Activated CD4-positive, alpha-beta T cell treated with anti-CD3 and anti-CD28 coated beads, Interleukin-10, Interleukin-2, amounts not matched to agents 100 ng/mL and 50 ng/mL, durations not matched to agents 16 hours and 8 hours (primary cell): ENCODE data around the gene KIF6.

Experiments used
- DNase-seq: peaks from one replicate; pipeline ENCODE4 v3.0.0-alpha.2; 2020

The KIF6 gene

DNA sequence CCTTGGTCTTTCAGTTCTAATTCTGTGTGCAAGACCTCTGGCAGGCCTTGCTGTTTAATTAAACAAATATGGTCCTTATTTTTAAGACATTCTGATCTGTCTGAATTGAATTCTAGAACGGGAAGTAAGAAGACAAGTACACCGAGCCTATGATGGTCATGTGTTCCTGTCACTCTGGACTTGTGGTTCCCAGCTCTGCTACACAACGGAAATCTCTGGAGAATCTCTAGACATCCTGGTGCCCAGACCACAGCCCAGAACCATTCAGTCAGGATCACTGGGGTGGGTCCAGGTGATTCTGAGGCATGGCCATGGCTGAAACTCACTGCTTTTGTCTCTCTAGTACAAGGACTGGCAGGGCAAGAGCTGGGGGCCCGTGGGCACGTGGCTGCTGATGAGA lies 386.8 kb downstream of the KIF6 start:
- no peak for DNase-seq

DNA sequence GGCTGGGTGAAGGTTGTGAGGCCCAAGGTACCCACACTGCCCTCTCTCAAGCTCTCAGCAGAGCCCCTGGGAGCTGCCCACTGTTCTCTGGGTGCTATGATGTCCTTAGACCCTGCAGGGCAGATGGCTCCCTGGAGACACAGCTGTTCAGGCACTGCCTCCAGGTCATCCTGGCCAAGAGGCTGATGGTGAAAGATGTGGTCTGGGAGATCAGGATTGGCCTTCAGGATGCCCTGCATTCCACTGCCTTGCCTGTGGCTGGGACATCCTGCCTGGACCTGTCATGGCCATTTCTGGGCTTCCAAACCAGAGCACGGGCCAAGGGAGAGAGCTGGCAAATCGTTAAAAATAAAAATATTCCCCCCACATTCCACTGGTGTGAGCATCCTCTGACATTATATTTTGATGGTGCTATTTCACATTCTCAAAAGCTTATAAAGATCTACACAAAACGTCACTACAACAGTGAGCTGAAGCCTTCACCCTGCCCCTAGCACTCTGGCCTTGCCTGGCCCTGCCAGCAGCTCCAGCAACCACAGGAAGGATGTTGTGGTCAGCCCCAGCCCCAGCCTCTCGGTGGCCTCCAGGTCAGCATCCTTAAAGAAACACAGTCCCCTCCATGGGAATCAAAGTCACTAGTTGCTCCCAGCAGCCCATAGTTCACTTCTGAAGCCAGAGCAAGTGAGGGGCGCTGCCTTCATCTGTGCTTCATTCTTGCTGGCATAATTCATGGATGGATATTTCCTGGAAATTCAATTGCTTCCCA lies 389.2 kb downstream of the KIF6 start:
- peak; percentile 38 for DNase-seq

GRCh38 chr6:39333644-39334438 lies 391.4 kb downstream of the KIF6 start:
- no peak for DNase-seq

DNA sequence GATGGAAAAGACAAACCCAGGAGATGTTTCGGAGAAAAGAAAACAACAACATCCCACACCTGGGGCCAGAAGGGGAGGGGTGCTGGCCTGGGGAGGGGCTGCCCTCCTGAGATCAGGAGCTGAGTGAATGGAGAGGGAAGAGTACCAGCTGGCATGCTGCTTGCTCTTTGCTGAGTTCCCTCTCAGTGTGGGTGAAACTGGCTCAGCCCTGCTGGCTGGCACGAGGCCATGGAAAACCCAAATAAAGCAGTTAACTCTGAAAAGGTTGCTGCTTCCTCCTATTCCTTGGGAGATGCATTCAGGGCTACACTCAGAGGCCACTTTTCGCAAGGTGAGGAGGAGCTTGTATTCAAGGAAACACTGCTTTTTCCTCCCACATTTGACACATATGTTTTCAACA lies 394.7 kb downstream of the KIF6 start:
- no peak for DNase-seq

- DNase-seq = no peak
These were observed 395.2 kb downstream of the KIF6 start for GRCh38 chr6:39330057-39330456.

- DNase-seq = no peak
These were observed 397.1 kb downstream of the KIF6 start for GRCh38 chr6:39328066-39328465.

DNA sequence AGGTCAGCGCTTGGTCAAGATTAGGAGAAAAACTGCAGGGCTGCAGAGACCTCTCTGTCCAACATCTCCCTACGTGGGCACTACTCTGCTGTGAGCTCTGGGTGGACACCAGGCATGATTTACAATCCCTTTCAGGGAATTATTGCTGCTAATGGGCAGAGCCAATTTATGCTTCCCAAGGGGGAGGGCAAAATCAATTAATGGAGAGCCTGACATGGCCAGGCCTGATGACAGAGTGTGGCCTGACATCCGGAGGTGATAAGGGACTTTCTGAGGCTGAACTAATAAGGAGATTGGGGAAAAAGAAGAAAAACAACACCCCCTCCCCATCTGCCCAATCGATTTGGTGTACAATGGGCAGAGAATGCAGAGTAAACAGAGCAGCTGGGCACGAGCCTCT lies 397.7 kb downstream of the KIF6 start:
- DNase-seq = no peak

DNA sequence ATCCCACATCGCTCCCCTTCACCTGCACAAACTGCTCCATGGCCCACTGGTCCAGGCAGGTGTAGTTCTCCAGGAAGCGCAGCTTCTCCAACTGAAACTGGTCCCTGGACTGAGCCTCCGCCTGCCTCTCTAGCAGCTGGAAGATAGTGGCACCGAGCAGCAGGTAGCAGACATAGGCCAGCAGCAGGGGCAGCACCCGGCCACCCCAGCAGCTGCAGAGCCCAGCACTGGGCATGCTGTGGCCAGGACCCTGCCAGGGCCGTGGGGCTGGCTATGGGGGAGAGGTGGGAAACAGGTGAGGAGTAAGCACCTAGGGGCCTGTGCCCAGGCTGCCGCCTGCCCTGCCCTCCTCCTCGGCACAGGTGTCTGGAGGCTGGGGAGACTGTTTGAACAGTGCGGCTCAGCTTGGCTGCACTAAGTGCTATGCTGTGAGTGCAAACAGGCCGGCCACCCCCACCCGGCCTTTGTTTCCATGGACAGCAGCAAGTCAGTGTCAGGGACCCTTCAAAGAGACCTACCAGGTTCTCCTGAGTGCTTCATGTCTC lies 402.8 kb downstream of the KIF6 start, which contains the start of gene KCNK16:
Gene KCNK16 (minus strand): TSS at position 397 of the 545 bp plus-strand sequence. CDS start 162 bp downstream, at position 235.
- no peak for DNase-seq

DNA sequence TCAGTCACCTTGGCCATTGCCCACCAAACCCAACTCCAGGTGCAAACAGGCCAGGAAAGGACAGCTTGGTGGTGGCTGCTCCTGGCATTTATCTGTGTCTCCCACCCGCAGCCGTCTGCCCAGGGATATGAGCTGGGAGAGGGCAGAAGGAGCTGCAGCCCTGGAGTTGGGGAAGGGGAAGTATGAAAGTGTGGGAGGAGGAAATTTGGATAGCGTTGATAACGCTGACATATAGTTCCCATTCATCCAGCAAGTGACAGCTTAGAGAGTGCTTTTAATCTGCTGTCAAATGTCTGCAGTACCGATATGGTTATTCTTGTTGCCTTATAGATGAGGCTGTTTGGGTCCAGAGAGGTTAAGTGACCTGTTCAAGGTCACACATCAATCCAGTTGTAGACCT lies 403.4 kb downstream of the KIF6 start:
- no peak for DNase-seq

GRCh38 chr6:39320363-39320984 lies 404.7 kb downstream of the KIF6 start:
- no peak for DNase-seq

GRCh38 chr6:39319621-39320362 lies 405.4 kb downstream of the KIF6 start:
- no peak for DNase-seq

- no peak for DNase-seq
These were observed 408.0 kb downstream of the KIF6 start for GRCh38 chr6:39317256-39317655.

DNA sequence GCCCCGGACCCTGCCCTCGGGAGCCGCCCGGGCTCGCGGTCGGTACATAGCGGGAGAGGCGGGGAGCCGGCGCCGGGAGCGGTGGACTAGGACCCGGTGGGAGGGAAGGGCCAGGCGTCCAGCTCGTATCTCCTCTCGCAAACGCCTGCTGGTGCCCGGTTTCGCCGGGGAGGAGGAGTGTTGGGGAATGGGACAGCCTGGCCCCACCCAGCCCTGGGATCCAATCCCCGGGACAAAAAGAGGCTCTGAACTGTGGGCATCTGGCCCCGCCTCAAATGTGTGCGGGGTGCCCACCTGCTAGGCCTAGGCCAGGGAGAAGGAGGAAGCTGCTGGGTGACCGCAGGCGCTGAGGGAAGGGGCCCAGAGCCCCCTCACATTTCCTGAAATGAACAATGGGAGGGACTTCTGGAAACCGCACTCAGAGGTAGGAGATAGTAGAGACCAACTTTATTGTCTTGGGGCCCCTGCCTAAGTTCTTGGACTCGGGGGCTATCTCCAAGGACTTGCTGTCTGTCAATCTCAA lies 410.9 kb downstream of the KIF6 start, which contains the start of gene KCNK17:
Gene KCNK17 (minus strand): TSS at position 147 of the 523 bp plus-strand sequence. CDS start 99 bp downstream, at position 48.
- DNase-seq = no peak

DNA sequence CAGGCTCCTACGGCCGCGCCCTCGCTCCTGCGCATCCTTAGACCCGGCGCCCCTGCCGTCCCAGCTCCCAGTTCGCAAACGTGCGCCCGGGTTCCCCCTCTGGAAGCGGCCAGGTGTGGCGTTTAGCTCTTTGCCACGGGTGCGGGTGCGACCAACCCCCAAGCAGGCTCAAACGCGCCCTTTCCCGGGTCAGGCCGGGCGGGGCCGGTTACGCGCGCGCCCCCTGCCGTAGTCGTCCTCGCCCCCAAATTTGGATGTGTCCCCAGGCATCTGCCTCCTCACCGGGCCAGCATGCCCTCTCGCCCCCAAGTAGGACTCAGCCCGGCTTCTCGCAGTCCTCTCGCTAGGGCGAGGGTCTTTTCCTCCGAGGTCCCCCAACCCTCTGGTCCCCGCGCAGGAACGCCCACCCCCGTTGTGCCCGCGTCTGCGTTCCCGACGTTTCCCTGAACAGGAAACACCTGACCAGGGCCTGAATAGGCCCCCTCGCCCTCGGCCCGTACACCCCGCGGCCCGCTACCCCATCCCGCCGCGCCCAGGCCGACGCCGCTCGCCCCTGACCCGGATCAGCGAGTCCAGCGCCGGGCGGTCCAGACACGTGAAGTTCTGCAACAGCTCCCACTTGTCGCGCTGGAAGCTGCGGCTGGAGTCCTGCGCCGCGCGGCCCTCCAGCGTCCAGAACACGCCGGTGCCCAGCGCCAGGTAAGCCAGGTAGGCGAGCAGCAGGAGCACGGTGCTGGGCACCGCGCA lies 411.5 kb downstream of the KIF6 start:
- DNase-seq = no peak

DNA sequence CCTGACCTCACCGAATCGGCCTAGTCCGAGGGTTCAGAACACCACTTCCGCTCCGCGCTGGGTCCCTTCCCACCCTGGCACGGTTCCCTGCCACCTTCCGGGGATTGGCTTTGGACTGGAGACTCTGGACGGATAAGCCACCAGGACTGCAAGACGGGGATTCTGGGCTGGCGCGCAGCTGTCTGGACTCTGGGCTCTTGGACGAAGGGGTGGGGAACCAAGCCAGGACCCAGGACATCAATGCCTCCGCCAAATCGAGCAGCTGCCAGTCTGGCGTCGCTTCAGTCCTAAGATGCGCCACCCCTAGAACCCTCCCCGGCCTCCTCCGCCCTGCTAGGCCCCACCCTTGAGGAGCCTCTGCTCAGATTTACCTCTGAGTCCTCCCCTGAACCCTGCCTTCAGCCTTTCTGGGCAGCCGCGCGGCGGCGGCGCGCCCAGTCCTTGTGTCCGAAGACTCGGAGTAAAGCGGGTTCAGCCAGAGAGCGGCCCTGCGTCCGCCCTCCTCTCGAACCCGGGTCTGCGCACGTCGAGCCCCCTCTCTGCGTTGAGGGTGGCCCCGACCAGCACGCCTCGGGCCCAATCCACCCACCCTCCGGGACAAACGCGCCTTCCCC lies 412.2 kb downstream of the KIF6 start:
- no peak for DNase-seq

DNA sequence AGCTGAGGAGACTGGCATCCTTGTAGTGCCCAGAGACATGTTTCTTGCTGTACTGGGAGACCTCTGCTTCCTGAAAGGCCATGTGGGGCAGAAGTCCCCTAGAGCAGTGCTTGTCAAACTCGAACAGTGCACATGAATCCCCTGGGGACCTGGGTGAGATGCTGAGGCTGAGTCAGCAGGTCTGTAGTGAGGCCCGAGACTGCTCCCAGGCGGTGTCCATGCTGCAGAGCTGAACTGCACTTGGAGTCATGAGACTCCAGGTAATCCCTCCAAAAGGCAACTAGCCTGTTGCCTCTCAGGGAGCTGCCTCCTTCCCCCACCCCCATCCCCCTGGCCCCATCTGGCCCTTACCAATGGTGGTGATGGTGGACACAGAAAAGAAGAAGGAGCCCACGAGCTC lies 414.7 kb downstream of the KIF6 start:
- DNase-seq = no peak

DNA sequence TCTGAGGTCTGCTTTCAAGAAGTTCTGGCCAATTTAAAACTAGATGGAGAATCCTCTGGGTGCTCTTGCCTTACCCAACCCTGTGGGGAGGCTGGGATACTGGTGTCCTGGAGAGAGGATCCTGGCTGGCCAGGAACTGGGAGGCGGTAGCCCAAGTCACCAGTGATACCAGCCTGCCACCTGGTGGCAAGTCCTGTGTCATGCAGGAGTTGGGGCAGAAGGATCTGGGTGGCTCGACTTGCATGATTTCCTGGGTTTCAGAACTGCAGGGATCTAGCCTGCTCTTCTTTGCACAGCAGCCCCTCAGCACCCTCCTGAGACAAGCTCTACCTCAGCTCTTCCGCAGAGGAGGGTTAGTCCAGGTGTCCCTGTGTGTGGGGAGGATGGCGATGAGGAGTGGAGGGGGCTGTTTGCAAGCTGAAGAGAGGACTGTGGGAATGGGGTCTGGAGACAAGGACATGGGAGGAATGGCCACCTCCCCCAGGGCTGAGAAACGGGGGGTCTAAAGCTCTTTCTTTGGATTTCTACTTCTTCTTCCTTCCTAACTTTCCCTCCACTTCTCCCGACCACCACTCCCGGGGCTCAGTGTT lies 415.2 kb downstream of the KIF6 start:
- peak; percentile 71 for DNase-seq

DNA sequence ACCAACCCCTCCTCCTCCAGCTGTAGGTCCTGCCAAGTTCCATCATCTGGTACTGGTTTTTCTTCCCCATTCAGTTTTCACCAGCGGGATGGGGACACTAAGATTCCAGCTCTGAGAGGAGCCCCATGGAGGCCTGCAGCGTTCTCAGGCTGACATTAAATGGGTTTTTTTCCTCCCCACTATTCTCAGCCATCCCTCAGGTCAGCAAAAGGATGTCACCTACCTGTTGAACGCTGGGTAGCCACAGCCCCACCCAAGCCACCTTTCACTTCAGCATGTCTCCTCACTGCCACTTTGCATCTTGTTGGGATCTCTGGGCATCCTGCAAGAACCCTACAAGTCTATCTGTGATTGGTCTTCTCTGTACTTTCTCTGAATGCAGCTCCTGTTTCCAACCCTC lies 417.7 kb downstream of the KIF6 start:
- DNase-seq = no peak

DNA sequence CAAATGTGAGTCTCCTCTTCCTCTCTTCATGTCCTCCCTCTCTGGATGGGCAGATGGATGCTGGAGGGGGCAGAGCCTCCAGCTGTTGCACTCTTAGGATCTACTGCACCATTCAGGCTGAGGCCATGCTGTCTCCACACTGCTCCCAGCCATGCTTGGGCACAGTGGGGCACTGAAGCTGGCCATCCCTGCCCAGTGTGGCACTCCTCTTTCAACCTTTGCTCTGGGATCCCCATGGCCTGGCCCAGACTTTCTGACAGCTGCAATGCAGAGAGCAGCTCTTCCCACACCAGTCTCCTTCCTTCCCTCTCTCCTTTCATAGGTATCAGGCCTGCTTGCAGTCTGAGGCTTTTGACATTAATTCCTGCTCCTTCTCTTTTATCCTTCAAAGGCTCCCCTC lies 420.3 kb downstream of the KIF6 start:
- DNase-seq = no peak

- no peak for DNase-seq
These were observed 421.6 kb downstream of the KIF6 start for GRCh38 chr6:39303425-39304153.
